HFF-Myc (cell line): ENCODE data around the gene CHCHD4.
"Not testable (repeated sequence)": the region's sequence is repeated elsewhere in the genome, so short reads cannot be mapped to it uniquely, and the experiment has no call there.

Source experiments
- DNase-seq: peaks from one replicate; pipeline ENCODE4 v3.0.0-alpha.2; 2011; ENCODE audit warnings: low read depth; ENCODE audit errors: extremely low read depth
- H3K4me3 ChIP-seq: replicated peaks from 2 replicates; pipeline ENCODE4 v1.5.1; 2011; ENCODE audit warnings: low read depth, mild to moderate bottlenecking, control low read depth, low read length
- CTCF ChIP-seq: IDR thresholded peaks from 2 replicates; pipeline ENCODE4 v1.5.1; 2012; ENCODE audit warnings: mild to moderate bottlenecking, low read depth, low read length, control low read depth; ENCODE audit errors: missing control alignments

Gene CHCHD4

GRCh38 chr3:14113965-14114635 lies 10.6 kb downstream of the CHCHD4 start:
- DNase-seq, result no peak
- peak; percentile 20 for TF ChIP-seq CTCF
- no peak overlapping the region for H3K4me3 ChIP-seq

GRCh38 chr3:14110699-14111098 lies 14.0 kb downstream of the CHCHD4 start:
- no peak for DNase-seq
- no peak for TF ChIP-seq CTCF

GRCh38 chr3:14109821-14110220 lies 14.8 kb downstream of the CHCHD4 start:
- not testable (repeated sequence) for DNase-seq, H3K4me3 ChIP-seq

More at GRCh38 chr3:14110699-14111098, 14.0 kb downstream of the CHCHD4 start:
- no peak overlapping the region for H3K4me3 ChIP-seq

- DNase-seq, result no peak
- H3K4me3 ChIP-seq, result no peak overlapping the region
- no peak for TF ChIP-seq CTCF
Observed at GRCh38 chr3:14097616-14098391, 26.9 kb downstream of the CHCHD4 start.

- no peak for DNase-seq
- H3K4me3 ChIP-seq, result no peak overlapping the region
- no peak for TF ChIP-seq CTCF
Observed at GRCh38 chr3:14096742-14097141, 27.9 kb downstream of the CHCHD4 start.

- no peak overlapping the region for H3K4me3 ChIP-seq
- no peak for DNase-seq
- TF ChIP-seq CTCF, result no peak
Observed at GRCh38 chr3:14093831-14094230, 30.8 kb downstream of the CHCHD4 start.

- H3K4me3 ChIP-seq, result no peak overlapping the region
- DNase-seq, result no peak
- TF ChIP-seq CTCF, result no peak
Observed at GRCh38 chr3:14092464-14092863, 32.2 kb downstream of the CHCHD4 start.

GRCh38 chr3:14091959-14092358 lies 32.7 kb downstream of the CHCHD4 start:
- not testable (repeated sequence) for H3K4me3 ChIP-seq, DNase-seq

GRCh38 chr3:14087461-14087860 lies 37.2 kb downstream of the CHCHD4 start:
- H3K4me3 ChIP-seq, DNase-seq: not testable (repeated sequence)
